Right ventricle myocardium inferior (tissue), 1 donor: Measurements from ENCODE around the gene ARHGAP26. TPM values are rescaled to one million over a fixed set of nuclear protein-coding genes. Genes with fewer than 3 reads are reported as not detected.

Source experiments
- ATAC-seq: fragments of 200-7000 bp; cut with Tn5 transposase; one replicate; pipeline ENCODE4 v1.9.1; 2020; ENCODE audit warnings: mild to moderate bottlenecking, moderate library complexity
- DNase-seq: peaks from one replicate; pipeline ENCODE4 v3.0.0; 2021; ENCODE audit errors: missing footprints
- intact Hi-C: fragments of 100-400 bp; cut with DNase I; formaldehyde crosslinking; loops from one replicate; pipeline ENCODE4 v1.11.0; 2022
- total RNA-seq: library from RNA; stranded (reverse); fragmentation: NEBNext Ultra II Directional; extraction: Animal tissue kit (Norgen Biotek cat#: 25700); gene quantifications from one replicate; pipeline ENCODE4 v1.2.1, GENCODE V29; 2021
- donor health status: DM: no; HTN: yes; CAD: no; lungs with severe emphysema.

ARHGAP26 gene
- total RNA-seq, 1 donor from 2014 or later, result 29.8 TPM

DNA sequence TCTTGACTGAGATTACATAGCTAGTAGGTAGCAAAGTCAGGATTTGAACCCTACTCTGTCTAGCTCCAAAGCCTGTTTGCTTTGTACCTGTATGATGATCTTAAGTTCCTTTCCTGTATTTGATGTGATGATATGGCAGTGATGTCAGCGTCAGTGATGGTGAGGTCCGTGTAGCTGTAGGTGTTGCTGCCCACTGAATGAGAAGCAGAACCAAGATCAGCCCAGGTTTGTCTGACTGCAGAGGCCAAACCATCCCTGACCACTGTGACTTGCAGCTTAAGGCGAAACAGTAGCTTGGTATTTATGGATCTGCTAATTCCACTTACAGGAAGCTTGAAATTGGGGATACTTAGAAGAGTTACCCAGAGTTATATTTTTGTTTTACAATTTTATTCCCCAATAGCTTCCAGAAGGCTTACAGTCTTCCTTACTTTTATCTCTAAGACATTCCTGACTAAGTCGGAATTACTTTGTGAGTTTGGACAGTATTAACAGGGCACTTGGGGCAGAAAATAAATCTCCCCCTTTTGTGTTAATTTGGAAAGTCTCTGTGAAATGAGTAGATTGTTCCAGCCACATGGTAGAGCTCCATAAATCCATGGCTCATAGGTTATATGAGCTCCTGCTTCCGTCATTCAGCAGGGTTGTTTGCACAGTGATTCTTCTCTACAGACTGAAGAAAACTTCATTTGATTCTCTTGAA lies 359.9 kb downstream of the ARHGAP26 start:
- ATAC-seq (no peak), DNase-seq (no peak)
- intact Hi-C loops, result loop anchor here (5.0 kb wide), 3 partner anchors 68 to 272 kb away; partner anchors contain the start of gene NR3C1

DNA sequence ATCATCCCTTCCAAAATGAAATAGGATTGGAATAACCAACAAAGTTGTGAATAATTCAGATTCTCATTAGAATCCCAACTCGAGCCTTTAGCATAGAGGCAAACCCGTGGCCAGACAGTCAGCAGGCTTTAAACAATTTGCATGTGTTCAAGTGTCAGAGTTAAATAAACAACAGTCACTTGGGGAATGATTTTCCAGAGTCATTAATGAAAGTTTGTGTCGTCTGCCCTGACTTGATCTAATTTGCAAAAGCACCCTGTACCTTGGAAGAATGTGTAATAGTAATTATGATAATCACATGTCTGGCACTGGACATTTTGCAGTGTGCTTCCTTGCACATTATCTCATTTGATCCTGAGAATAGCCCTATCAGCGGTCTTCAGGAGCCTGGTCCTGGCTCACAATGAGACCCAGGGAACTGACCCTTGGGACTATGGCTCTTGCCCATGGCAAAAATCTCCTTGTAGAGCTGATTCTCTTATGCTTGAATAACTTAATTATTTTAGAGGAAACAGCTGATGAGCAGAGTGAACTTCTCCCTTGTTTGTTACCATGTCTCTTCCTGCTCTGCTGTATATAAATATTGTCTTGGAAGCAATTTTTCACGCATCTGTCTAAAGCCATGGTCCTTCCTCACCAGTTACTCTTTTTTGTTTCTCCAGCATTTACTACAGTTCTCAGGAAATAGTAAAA lies 360.6 kb downstream of the ARHGAP26 start:
- DNase-seq, result peak; percentile 56
- intact Hi-C loops, result loop anchor here (5.0 kb wide), 2 partner anchors 68 to 128 kb away; no protein-coding TSS in a partner anchor
- ATAC-seq, result no peak

DNA sequence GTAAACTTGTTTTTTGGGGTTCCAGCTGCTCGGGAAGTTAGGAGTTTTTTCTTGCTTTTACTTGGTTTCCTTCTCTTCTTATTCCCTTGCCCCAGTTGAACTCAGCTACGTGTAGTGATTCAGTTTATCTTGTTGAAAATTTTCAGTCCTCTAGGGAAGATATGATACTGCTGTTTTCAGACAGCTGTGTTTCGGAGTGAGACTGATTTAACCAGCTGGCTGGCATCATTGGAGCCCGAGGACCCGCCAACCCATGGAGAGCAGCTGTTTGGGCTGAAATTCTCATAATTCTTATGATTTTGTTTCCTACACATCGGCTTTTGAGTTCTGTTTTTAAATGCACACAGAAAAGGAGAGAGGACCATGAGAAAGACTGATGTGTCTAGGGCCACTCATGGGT lies 361.8 kb downstream of the ARHGAP26 start:
- ATAC-seq (peak; percentile 20), DNase-seq (no peak)
- intact Hi-C loops, result loop anchor here (5.0 kb wide), 2 partner anchors 70 to 130 kb away; no protein-coding TSS in a partner anchor

DNA sequence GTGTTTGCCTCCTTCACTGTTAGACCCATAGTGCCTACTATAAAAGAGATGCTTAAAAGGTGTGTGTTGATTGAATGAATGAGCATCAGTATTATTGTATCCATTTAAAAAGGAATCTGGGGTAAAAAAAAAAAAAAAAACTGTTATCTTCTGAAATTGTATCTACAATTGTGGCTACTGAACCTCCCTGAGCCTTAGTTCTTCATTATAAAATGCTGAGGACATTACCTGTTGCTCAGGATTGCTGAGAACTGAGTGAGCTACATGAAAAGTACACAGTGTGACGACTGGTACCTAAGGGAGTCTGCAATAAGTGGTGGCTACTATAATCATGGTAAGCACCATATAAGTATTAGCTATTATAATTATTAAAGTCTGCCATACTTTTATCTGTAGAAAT lies 362.6 kb downstream of the ARHGAP26 start:
- ATAC-seq (no peak), DNase-seq (no peak)
- intact Hi-C loops, result loop anchor here (5.0 kb wide), 2 partner anchors 70 to 130 kb away; no protein-coding TSS in a partner anchor

DNA sequence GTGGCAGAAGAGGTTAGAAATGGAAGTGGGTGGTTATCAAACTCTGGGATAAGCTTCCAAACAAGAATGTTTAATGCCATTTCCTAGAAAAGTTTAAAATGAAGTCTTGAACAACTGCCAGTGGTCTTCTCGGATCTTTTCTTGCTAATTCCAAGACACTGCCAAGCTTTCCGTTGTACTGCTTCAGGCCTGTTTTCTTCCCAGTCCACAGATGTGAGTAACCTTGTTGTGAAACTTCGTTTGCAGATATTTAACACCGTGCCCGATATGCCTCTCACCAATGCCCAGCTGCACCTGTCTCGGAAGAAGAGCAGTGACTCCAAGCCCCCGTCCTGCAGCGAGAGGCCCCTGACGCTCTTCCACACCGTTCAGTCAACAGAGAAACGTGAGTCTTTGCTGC lies 363.5 kb downstream of the ARHGAP26 start:
- DNase-seq (no peak), ATAC-seq (no peak)
- intact Hi-C loops, result loop anchor here (5.0 kb wide), 2 partner anchors 71 to 131 kb away; no protein-coding TSS in a partner anchor

DNA sequence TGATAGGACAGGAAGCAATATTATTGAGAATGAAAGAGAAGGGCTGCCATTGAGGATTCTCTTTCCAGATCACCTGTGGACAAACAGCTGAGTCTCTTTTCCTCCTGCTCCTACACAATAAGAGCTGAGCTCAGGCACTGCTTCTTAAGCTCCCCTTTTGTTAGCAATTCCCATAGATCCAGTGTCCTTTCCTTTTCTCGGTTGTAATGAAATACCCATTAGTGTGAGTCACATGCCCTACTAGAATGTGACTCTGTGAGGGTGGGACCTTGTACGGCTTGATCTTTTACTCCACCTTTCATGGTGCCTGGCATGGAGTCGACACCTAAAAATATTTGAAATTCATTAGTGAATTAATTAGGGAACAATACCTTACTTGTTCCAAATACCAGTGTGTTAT lies 364.1 kb downstream of the ARHGAP26 start:
- ATAC-seq (no peak), DNase-seq (no peak)
- intact Hi-C loops, result loop anchor here (5.0 kb wide), 2 partner anchors 72 to 132 kb away; no protein-coding TSS in a partner anchor

DNA sequence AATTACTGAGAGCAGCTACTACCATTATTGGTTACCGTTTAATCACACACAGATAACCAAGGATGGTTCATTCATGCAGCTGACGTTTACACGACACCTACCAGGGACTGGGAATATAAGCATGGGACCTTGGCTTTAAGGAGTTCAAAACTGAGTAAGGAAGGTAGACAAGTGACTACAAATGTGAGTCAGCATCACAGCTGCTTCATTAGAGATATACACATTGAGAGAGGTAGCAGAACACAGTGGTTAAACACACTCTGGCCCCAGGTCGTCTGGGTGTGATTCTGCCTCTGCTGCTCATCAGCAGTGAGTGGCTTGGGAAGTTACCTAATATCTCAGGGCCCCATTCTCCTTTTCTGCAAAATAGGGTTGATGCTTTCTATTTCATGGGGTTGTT lies 364.7 kb downstream of the ARHGAP26 start:
- intact Hi-C loops, result loop anchor here (5.0 kb wide), 3 partner anchors 73 to 133 kb away; no protein-coding TSS in a partner anchor
- DNase-seq, result no peak
- no peak for ATAC-seq

DNA sequence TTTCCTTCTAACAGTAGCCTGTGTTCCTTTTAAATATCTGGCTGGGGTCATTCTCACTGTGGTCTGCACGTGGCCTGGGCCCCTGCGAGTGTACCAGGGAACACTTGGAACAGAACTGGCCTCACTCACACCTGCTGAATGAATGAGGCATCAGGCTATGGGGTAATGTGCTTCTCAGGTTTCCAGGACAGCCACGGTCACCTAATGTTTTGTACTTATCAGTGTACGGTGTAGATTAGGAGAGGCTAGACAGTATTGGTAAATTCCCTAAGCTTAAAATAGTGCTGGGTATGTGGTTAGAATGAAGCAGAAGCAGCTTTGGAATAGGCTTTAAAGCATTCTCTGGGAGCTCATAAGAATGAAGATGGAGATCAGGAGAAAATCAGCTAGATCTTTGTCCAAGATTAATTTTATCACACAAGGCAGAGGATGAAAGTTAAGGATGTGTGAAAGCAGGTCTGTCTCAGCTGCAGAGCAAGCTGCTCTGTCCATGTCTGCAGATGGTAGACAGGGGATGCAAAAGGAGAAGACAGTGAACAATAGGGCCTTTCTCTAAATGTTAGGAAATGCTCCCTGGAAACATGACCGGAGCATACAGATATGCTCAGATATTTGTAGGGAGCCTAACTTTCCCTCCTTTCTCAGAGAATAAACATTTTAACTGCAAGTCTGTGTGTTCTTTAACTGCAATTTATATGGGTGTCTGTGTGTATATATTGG lies 365.8 kb downstream of the ARHGAP26 start:
- DNase-seq, result no peak
- peak; percentile 82 for ATAC-seq
- intact Hi-C loops, result loop anchor here (2.0 to 5.0 kb wide), 2 partner anchors 65 to 114 kb away; no protein-coding TSS in a partner anchor

DNA sequence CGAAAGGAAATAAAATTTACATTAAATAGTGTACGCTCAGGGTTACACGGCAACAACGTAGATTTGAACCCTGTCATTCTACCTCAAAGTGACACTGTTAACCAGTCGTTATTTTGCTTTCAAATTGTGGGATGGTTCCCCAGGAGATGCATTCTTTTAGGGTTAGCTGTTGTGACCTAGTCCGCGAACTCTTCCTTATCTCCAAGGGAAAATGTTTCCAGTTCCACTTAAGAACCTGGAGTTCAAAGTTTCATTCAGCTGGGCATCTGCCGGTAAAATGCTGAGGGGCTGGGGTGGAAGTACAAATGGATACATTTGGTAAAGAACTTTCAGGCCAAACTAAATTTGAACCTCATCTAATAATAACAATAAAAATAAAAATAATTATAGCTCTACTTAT lies 368.7 kb downstream of the ARHGAP26 start:
- DNase-seq, result no peak
- intact Hi-C loops, result loop anchor here (5.0 kb wide), 1 partner anchor 117 kb away; no protein-coding TSS in a partner anchor
- no peak for ATAC-seq

DNA sequence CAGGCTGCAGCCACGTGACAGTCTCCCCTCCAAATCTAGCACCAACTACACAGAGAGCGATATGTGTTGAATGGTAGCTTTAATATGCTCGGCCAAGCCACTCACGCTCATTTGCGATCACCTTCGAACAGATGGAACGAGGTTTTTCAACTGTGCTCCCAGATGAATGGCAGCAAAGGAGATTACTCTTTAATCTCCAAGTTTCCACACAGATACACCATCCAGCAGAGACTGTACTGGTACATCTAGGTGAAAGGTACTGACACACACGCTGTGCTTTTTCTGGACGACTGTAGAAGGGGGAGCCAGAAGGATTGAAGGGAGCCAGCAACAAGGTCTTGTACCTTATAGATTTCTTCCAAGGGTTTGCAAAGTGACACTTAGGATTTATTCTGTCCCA lies 369.4 kb downstream of the ARHGAP26 start:
- intact Hi-C loops, result loop anchor here (5.0 kb wide), 1 partner anchor 117 kb away; no protein-coding TSS in a partner anchor
- ATAC-seq (peak; percentile 24), DNase-seq (no peak)

DNA sequence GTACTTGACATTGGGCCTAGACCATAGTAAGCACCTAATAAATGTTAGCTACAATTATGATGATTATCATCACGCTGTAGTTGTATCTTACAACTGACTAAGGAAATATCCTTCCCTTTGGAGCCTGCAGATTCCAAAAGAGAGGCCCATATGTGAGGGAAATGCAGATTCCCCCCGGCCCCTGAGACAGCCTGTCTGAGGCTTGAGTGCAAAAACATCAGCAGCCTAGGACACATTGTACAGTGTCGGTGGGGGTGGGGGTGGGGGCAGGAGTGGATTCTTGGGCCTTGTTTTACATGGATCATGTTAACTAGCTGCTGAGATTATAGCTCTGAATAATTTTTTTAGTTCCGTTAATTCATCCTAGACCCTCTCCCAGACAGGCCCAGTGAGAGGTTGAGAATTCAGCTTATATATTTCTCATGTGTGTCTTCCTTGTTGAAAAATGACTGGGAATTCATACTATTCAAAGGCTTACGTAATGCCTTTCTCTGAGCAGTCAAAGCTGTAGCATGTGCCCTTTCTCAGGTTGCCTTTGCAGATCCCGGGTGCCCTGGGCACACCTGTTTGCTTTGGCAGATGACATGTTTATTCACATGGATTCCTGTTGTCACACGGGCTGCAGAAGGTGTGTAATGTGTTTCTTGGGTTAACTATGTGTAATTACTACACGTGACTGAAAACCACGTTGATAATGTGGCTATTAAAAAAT lies 370.5 kb downstream of the ARHGAP26 start:
- intact Hi-C loops, result no loop called here
- ATAC-seq (no peak), DNase-seq (no peak)

DNA sequence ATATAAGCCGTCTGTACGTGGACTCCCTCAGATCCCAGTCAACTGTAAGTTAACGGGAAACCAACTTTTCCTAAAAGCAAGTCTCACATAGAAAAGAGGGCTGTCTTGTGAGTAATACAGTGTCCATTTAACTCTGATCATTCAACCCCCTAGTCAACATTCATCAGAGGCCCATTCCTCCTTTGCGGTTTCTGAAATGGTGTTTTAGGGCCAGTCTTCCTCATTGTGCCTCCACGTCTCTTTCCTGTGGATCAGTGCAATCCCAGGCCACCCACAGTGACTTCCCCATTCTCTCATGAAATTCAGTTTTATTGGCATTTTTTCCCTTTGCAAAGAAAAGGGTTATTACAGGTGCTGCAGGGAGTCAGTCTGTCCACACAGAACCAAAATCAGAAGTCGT lies 371.5 kb downstream of the ARHGAP26 start:
- intact Hi-C loops, result no loop called here

DNA sequence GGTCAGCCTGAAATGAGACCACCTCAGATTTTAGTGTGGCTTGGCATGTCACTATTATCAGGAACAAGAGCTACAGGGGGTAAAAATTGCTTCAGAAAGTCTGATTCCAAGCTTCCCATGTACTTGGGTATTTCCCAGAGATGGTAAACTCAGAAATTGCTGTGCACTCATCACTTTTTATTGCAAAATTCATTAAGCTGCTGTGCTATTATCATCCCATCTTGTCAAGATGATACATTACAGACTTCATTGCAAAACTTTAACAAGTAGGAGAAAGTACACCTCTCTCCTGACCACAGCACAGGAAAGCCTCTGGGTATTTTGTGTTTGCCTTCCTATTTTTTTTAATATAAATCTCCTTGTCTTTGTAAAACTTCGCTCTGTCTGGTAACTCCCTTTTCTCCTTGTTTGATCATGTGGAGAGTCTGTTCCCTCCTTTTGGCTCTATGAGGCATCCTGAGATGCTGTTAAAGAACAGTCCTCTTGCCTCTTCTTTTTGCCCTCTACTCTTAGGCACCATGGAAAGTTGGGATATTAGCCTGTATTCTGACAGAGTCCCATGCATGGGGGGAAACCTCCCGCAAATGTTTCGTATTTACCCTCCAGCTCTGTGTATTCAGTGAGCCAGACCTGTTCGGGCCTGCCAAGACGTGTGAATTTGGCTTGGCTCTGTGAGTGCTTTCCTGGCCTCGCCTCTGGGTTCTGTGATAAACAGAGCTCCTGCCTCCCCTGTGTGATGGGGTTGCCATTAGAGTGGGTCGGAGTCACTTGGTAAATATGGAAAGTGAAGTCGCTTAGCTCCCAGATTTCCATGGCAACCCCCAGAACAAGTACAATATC lies 372.6 kb downstream of the ARHGAP26 start:
- DNase-seq (peak; percentile 67), ATAC-seq (peak; percentile 79)
- intact Hi-C loops, result no loop called here

More for the DNA sequence above, 371.5 kb downstream of the ARHGAP26 start:
- no peak for DNase-seq
- ATAC-seq, result no peak

DNA sequence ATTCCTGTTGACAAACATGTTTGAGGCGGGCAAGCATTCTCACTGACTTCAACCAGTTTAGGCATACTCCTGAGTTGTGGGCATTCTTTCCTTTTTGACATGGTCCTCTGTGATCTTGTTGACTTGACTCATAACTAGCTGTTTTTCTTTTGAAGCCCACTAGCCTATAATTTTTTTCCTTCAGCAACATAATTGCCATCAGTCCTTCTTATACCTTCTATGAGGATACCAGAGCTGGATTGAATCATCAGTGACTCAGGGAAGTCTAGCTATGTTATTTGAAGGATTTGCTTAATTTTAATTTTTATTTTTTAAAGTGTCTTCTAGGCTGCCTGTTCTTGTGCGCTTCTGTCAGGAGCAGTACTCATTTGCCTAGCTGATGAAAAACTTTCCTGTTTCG lies 373.8 kb downstream of the ARHGAP26 start:
- ATAC-seq (no peak), DNase-seq (no peak)
- intact Hi-C loops, result no loop called here

DNA sequence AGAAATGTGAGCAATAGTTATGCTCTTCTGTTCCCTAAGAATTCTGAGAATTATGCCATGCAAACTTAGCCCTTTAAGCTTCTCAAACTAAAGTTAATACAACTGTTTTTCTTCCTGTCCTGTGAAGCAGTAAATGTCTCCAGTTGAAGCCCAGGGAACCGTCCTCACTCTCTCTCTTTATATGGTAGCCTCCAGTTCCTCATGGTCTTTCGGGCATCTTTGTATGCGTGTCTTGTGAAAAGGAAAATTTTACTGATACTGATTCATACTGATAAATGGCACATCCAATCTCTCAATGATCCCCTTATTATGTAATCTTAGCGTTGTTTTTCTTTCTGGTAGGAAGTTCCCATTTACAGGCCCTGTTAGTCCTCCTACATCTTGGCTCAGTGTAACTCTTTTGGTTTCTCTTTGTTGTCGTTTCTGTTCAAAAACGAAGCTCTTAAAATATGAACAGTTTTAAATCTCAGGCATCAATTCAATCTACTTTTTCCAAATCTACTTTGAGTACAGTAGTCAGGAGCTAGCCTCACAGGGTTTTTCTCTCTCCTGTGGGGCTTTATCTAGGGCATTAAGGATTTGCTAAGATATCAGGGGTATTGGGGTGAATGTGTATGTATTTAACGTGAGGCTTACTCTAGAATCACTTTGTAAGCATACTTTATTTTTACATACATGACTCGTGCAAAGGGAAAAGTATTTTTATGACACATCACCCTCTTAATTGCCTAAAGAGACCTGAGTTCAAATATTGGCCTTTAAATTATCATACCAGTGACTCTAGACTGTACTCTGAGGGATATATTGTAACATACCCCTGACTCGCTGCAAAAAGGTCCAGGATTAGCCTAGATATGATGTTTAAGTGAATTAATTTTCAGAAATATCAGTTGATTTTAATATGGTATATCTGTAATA lies 375.3 kb downstream of the ARHGAP26 start:
- no peak for ATAC-seq
- intact Hi-C loops, result no loop called here
- DNase-seq, result no peak

DNA sequence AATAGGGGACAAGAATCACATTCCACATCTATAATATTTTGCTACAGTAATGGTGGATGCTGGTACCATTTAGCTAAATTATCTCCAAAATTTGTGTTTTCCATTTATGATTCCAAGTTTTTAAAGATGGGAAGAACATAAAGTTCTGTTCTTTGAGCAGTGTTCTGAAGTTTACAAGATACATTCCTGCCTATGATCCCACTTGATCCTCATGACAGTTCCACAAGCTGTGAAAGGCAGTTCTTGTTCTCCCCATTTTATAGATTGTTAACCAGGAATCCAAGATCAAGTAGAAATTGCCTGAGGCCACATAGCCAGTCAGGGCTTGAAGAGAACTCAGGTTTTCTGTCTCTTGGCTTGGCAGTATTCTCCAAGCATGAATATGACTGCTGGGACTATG lies 376.0 kb downstream of the ARHGAP26 start:
- DNase-seq (no peak), ATAC-seq (no peak)
- intact Hi-C loops, result no loop called here

DNA sequence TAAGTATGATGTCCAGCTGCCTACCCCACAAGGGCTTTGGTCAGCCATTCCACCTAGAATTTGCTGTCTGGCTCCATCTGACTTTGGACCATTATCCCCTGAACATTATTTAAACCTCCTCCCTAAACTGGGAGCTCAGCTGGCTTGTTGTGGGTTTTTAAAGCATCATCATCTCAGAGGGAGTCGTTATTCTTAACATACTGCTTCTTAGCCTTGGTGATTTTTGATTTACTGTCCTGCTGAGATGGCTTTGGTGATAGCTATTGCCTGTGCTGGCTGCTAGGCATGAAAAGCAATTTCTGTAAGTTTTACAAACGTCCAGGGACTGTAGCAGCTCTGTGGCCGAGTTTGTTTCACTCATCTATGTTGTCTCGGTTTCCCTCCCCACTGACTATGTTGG lies 377.2 kb downstream of the ARHGAP26 start:
- DNase-seq (no peak), ATAC-seq (no peak)
- intact Hi-C loops, result no loop called here
